ENCODE data around the gene VSIG10L2.

Gene VSIG10L2

GRCh38 chr11:125934473-125934872 is 11.4 kb upstream of the VSIG10L2 start:
- Histone ChIP-seq H3K79me2 (ENCODE audit: insufficient read depth, low read depth) (no peaks in the 10 kb centered on the region), H3K4me2 (no peak overlapping the region), H3K27me3 (ENCODE audit: insufficient read depth, low read depth) (no peaks in the 10 kb centered on the region), H3K9ac (no peak overlapping the region), H3K4me1 (ENCODE audit: low read depth, poor library complexity, severe bottlenecking) (no peaks in the 10 kb centered on the region), H2AFZ (ENCODE audit: low read depth) (no peak overlapping the region), H3K4me3 (IDR thresholded peaks at IDR 0.05; ENCODE audit: insufficient read depth, low read depth, low read length) (no peak overlapping the region), H3K27ac (no peak overlapping the region), H4K20me1 (ENCODE audit: insufficient read depth) (no peaks in the 10 kb centered on the region), H3K36me3 (ENCODE audit: insufficient read depth) (no peaks in the 10 kb centered on the region)
- TF ChIP-seq, protein P1, sequence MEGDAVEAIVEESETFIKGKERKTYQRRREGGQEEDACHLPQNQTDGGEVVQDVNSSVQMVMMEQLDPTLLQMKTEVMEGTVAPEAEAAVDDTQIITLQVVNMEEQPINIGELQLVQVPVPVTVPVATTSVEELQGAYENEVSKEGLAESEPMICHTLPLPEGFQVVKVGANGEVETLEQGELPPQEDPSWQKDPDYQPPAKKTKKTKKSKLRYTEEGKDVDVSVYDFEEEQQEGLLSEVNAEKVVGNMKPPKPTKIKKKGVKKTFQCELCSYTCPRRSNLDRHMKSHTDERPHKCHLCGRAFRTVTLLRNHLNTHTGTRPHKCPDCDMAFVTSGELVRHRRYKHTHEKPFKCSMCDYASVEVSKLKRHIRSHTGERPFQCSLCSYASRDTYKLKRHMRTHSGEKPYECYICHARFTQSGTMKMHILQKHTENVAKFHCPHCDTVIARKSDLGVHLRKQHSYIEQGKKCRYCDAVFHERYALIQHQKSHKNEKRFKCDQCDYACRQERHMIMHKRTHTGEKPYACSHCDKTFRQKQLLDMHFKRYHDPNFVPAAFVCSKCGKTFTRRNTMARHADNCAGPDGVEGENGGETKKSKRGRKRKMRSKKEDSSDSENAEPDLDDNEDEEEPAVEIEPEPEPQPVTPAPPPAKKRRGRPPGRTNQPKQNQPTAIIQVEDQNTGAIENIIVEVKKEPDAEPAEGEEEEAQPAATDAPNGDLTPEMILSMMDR (conservative IDR thresholded peaks at IDR 0.05; ENCODE audit: low read depth, low read length), result no peak

- Histone ChIP-seq H3K9ac (no peak overlapping the region), H2AFZ (ENCODE audit: low read depth) (no peak overlapping the region), H3K4me1 (ENCODE audit: low read depth, poor library complexity, severe bottlenecking) (no peaks in the 10 kb centered on the region), H3K27ac (no peak overlapping the region), H3K36me3 (ENCODE audit: insufficient read depth) (no peaks in the 10 kb centered on the region), H3K4me2 (no peak overlapping the region), H3K27me3 (ENCODE audit: insufficient read depth, low read depth) (no peaks in the 10 kb centered on the region), H4K20me1 (ENCODE audit: insufficient read depth) (no peaks in the 10 kb centered on the region), H3K4me3 (IDR thresholded peaks at IDR 0.05; ENCODE audit: insufficient read depth, low read depth, low read length) (no peak overlapping the region), H3K79me2 (ENCODE audit: insufficient read depth, low read depth) (no peaks in the 10 kb centered on the region)
- TF ChIP-seq, protein P1 (conservative IDR thresholded peaks at IDR 0.05; ENCODE audit: low read depth, low read length), result no peak
Measured at GRCh38 chr11:125935056-125935455, 10.8 kb upstream of the VSIG10L2 start.

- TF ChIP-seq, protein P1 (conservative IDR thresholded peaks at IDR 0.05; ENCODE audit: low read depth, low read length), result no peak
- Histone ChIP-seq H3K36me3 (ENCODE audit: insufficient read depth) (no peaks in the 10 kb centered on the region), H3K4me3 (IDR thresholded peaks at IDR 0.05; ENCODE audit: insufficient read depth, low read depth, low read length) (no peak overlapping the region), H4K20me1 (ENCODE audit: insufficient read depth) (no peaks in the 10 kb centered on the region), H3K4me1 (ENCODE audit: low read depth, poor library complexity, severe bottlenecking) (no peaks in the 10 kb centered on the region), H3K9ac (no peak overlapping the region), H3K27ac (no peak overlapping the region), H3K79me2 (ENCODE audit: insufficient read depth, low read depth) (no peaks in the 10 kb centered on the region), H3K4me2 (no peak overlapping the region), H2AFZ (ENCODE audit: low read depth) (no peak overlapping the region), H3K27me3 (ENCODE audit: insufficient read depth, low read depth) (no peaks in the 10 kb centered on the region)
Measured at GRCh38 chr11:125935618-125936199, 10.1 kb upstream of the VSIG10L2 start.

GRCh38 chr11:125938418-125938817 is 7.4 kb upstream of the VSIG10L2 start:
- Histone ChIP-seq H3K79me2 (ENCODE audit: insufficient read depth, low read depth) (no peaks in the 10 kb centered on the region), H3K9ac (no peak overlapping the region), H3K27me3 (ENCODE audit: insufficient read depth, low read depth) (no peaks in the 10 kb centered on the region), H3K4me3 (IDR thresholded peaks at IDR 0.05; ENCODE audit: insufficient read depth, low read depth, low read length) (no peak overlapping the region), H3K36me3 (ENCODE audit: insufficient read depth) (no peaks in the 10 kb centered on the region), H4K20me1 (ENCODE audit: insufficient read depth) (no peaks in the 10 kb centered on the region), H3K4me1 (ENCODE audit: low read depth, poor library complexity, severe bottlenecking) (peaks cover 5% of the 10 kb centered on the region), H3K27ac (no peak overlapping the region), H3K4me2 (no peak overlapping the region), H2AFZ (ENCODE audit: low read depth) (no peak overlapping the region)
- TF ChIP-seq, protein P1 (conservative IDR thresholded peaks at IDR 0.05; ENCODE audit: low read depth, low read length), result no peak
